MCF 10A (cell line): Measurements from ENCODE around the gene CDC42SE2. TPM values are rescaled to one million over a fixed set of nuclear protein-coding genes. Genes with fewer than 3 reads are reported as not detected.
"Not testable (repeated sequence)": the region's sequence is repeated elsewhere in the genome, so short reads cannot be mapped to it uniquely, and the experiment has no call there.

ENCODE experiments used
- BruUV-seq: library from RNA; stranded (reverse); fragments of 400-500 nt; replicated peaks from 2 replicates; lab custom pipeline; 2021; lab: Mats Ljungman, UMichigan
- CTCF ChIA-PET: fragments of 300-600 bp; sonication (Branson Sonifier 250); formaldehyde crosslinking; extraction: SDS; loops from one replicate; lab custom pipeline; 2021; ENCODE audit warnings: antibody characterized with exemption, inconsistent platforms; lab: Yijun Ruan, JAX
- POLR2A ChIA-PET: fragments of 300-600, 350-650 bp; sonication (Branson Sonifier 250); formaldehyde crosslinking; extraction: SDS; loops from one replicate; lab custom pipeline; 2020; ENCODE audit warnings: antibody characterized with exemption, inconsistent platforms; lab: Yijun Ruan, JAX
- DNase-seq: peaks from one replicate; pipeline ENCODE4 v3.0.0-alpha.2; 2018; ENCODE audit not compliant: unreplicated experiment
- H3K27ac Mint-ChIP-seq: one replicate; pipeline ENCODE4 v1.8.0; 2022; ENCODE audit warnings: mild to moderate bottlenecking, low read depth, mixed read lengths; ENCODE audit not compliant: unreplicated experiment
- H3K27me3 Mint-ChIP-seq: one replicate; pipeline ENCODE4 v1.8.0; 2022; ENCODE audit warnings: mixed read lengths; ENCODE audit not compliant: insufficient read depth, unreplicated experiment
- H3K36me3 Mint-ChIP-seq: one replicate; pipeline ENCODE4 v1.8.0; 2022; ENCODE audit warnings: mild to moderate bottlenecking, moderate library complexity, mixed read lengths; ENCODE audit not compliant: insufficient read depth, unreplicated experiment
- H3K4me1 Mint-ChIP-seq: one replicate; pipeline ENCODE4 v1.8.0; 2022; ENCODE audit warnings: mixed read lengths; ENCODE audit not compliant: insufficient read depth, unreplicated experiment
- H3K4me3 Mint-ChIP-seq: one replicate; pipeline ENCODE4 v1.8.0; 2022; ENCODE audit warnings: mild to moderate bottlenecking, moderate library complexity, mixed read lengths; ENCODE audit not compliant: unreplicated experiment
- H3K9me3 Mint-ChIP-seq: one replicate; pipeline ENCODE4 v1.8.0; 2022; ENCODE audit warnings: mixed read lengths; ENCODE audit not compliant: unreplicated experiment
- intact Hi-C: fragments of 100-400 bp; cut with micrococcal nuclease; formaldehyde crosslinking; loops from 2 replicates; pipeline ENCODE4 v1.14.1; 2022
- total RNA-seq: library from RNA; stranded (reverse); gene quantifications from 2 replicates; pipeline ENCODE4 v1.2.3, GENCODE V29; 2022
- TF ChIP-seq, protein P1 (sequence below): fragments of 200-600 bp; IDR thresholded peaks from one replicate; pipeline ENCODE4 v1.8.0; 2022; ENCODE audit warnings: antibody characterized with exemption, mild to moderate bottlenecking; ENCODE audit not compliant: unreplicated experiment

CDC42SE2 gene
- total RNA-seq, 1 experiment from 2014 or later: 71.0 TPM

DNA sequence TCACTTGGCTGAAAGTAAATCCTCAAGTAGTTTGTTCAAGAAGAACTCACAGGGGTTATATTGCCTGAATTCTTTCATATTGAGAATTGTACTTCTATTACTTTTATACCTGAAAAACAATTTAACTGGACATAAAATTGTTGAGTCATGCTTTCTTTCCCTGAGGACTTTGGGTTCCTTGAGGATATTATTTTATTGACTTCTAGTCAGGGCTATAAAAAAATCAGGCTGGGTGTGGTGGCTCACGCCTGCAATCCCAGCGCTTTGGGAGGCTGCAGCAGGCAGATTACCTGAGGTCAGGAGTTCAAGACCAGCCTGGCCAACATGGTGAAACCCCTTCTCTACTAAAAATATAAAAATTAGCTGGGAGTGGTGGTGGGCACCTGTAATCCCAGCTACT is 17.9 kb upstream of the CDC42SE2 start:
- CTCF ChIA-PET: no interaction called here
- intact Hi-C loops: no loop called here
- POLR2A ChIA-PET: interaction anchor here (0.8 to 2.1 kb wide), 4 partner anchors 10 to 120 kb away, joined by 3 to 11 read pairs (median 7); partner anchors contain the start of gene CDC42SE2

DNA sequence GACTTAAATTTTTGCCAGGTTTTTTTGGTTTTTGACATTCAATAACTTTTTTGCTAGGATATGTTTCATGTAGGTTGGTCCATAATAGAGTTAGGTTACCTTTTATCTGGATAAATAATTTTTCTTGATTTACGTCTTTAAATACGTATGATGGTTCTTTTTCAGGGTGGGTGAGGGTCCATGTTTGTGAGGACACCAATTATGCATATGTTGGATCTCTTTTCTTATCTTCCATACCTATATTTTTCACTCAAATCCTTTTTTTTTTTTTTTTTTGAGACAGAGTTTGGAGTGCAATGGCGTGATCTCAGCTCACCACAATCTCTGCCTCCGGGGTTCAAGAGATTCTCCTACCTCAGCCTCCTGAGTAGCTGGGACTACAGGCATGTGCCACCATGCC is 17.3 kb upstream of the CDC42SE2 start:
- Mint-ChIP-seq H3K4me1 (peaks cover 11% of the 10 kb centered on the region), H3K27ac (no peak overlapping the region), H3K27me3 (no peaks in the 10 kb centered on the region), H3K4me3 (no peak overlapping the region), H3K36me3 (no peaks in the 10 kb centered on the region), H3K9me3 (no peaks in the 10 kb centered on the region)
- DNase-seq: no peak
- BruUV-seq: no TSS peak
- intact Hi-C loops: no loop called here
- ChIA-PET CTCF (no interaction called here), POLR2A (interaction anchor here (1.4 to 2.1 kb wide), 4 partner anchors 9 to 18 kb away, joined by 3 to 11 read pairs (median 7); partner anchors contain the start of gene CDC42SE2)
- TF ChIP-seq, protein P1, sequence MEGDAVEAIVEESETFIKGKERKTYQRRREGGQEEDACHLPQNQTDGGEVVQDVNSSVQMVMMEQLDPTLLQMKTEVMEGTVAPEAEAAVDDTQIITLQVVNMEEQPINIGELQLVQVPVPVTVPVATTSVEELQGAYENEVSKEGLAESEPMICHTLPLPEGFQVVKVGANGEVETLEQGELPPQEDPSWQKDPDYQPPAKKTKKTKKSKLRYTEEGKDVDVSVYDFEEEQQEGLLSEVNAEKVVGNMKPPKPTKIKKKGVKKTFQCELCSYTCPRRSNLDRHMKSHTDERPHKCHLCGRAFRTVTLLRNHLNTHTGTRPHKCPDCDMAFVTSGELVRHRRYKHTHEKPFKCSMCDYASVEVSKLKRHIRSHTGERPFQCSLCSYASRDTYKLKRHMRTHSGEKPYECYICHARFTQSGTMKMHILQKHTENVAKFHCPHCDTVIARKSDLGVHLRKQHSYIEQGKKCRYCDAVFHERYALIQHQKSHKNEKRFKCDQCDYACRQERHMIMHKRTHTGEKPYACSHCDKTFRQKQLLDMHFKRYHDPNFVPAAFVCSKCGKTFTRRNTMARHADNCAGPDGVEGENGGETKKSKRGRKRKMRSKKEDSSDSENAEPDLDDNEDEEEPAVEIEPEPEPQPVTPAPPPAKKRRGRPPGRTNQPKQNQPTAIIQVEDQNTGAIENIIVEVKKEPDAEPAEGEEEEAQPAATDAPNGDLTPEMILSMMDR: no peak

More for the DNA sequence above, 17.9 kb upstream of the CDC42SE2 start:
- no TSS peak for BruUV-seq
- Mint-ChIP-seq H3K27me3 (no peaks in the 10 kb centered on the region), H3K27ac (no peak overlapping the region), H3K4me3 (no peak overlapping the region), H3K4me1 (peaks cover 11% of the 10 kb centered on the region), H3K9me3 (no peaks in the 10 kb centered on the region), H3K36me3 (no peaks in the 10 kb centered on the region)
- TF ChIP-seq, protein P1: no peak
- no peak for DNase-seq

DNA sequence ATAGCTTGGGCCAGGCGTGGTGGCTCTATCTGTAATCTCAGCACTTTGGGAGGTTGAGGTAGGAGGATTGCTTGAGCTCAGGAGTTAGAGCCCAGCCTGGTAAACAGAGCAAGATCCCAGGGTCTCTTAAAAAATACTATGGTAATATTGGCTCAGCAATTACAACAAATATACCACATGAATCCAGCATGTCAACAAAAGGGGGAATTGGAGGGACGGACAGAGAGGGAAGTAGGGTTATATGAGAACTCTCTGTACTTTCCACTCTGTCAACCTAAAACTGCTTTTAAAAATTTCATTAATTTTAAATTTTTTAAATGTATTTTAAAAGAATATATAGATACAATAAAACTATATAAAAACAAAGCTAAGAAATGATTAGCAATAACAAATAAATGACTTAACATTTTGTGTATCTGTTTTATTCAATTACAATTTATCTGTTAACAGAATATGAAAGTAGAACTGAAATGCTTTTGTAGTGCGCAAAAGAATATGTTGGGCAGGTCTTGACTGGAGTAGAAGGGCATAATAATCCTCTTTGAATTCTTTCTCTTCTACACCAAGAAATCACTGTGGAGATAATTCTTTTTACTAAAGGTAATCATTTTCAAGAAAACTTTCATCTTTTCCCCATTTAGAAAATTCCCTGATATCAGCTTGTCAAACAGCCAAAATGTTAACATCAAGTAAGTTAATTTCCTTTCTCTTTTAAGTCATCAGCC is 12.9 kb upstream of the CDC42SE2 start:
- intact Hi-C loops: no loop called here

DNA sequence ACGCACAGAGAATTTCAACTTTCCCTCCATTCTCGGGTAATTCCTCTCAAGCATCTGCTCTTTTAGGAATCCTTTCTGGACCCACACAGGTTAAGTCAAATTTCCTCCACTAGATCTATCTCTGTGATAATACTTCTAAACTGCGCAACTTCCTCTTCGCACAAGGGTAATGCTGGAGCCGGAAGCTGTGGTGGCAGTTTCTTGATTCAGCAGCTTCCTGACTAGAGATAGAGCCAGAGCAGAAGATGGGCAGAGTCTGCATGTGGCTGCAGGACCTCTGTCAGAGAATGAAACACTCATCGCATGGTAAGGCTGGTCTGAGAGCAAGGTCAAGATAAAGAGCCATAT is 11.1 kb upstream of the CDC42SE2 start:
- no peak for DNase-seq
- Mint-ChIP-seq H3K9me3 (no peaks in the 10 kb centered on the region), H3K36me3 (no peaks in the 10 kb centered on the region), H3K27ac (no peak overlapping the region), H3K4me1 (peaks cover under 1% of the 10 kb centered on the region), H3K4me3 (no peak overlapping the region), H3K27me3 (no peaks in the 10 kb centered on the region)
- TF ChIP-seq, protein P1: no peak
- intact Hi-C loops: no loop called here
- POLR2A ChIA-PET: interaction anchor here (0.6 to 4.0 kb wide), 2 partner anchors 13 to 81 kb away, joined by 3 to 18 read pairs; no protein-coding TSS in a partner anchor
- CTCF ChIA-PET: interaction anchor here (0.6 kb wide), 1 partner anchor 56 kb away, joined by 3 read pairs; no protein-coding TSS in a partner anchor
- no TSS peak for BruUV-seq

More for the DNA sequence above, 12.9 kb upstream of the CDC42SE2 start:
- H3K27me3 Mint-ChIP-seq: no peaks in the 10 kb centered on the region
- TF ChIP-seq, protein P1: no peak
- no peak for DNase-seq
- no TSS peak for BruUV-seq
- no peaks in the 10 kb centered on the region for H3K9me3 Mint-ChIP-seq
- CTCF ChIA-PET: interaction anchor here (0.7 kb wide), 1 partner anchor 64 kb away, joined by 3 read pairs; no protein-coding TSS in a partner anchor
- H3K36me3 Mint-ChIP-seq: no peaks in the 10 kb centered on the region
- H3K4me3 Mint-ChIP-seq: no peak overlapping the region
- no peaks in the 10 kb centered on the region for H3K4me1 Mint-ChIP-seq
- no peak overlapping the region for H3K27ac Mint-ChIP-seq
- POLR2A ChIA-PET: interaction anchor here (1.0 to 4.0 kb wide), 4 partner anchors 8 to 29 kb away, joined by 4 to 18 read pairs (median 10); partner anchors contain the start of gene CDC42SE2

DNA sequence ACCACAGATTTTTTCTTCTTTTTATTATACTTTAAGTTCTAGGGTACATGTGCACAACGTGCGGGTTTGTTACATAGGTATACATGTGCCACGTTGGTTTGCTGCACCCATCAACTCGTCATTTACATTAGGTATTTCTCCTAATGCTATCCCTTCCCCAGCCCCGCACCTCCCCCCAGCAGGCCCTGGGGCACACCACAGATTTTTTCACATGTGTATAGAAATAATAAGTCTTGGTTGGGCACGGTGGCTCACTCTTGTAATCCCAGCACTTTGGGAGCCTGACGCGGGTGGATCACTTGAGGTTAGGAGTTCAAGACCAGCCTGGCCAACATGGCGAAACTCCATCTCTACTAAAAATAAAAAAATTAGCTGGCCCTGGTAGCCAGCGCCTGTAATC is 9.8 kb upstream of the CDC42SE2 start:
- H3K36me3 Mint-ChIP-seq, H3K9me3 Mint-ChIP-seq, H3K27ac Mint-ChIP-seq, DNase-seq, BruUV-seq, intact Hi-C loops, H3K4me3 Mint-ChIP-seq, H3K27me3 Mint-ChIP-seq: not testable (repeated sequence)
- POLR2A ChIA-PET: interaction anchor here (1.4 kb wide), 1 partner anchor 9 kb away, joined by 5 read pairs; no protein-coding TSS in a partner anchor
- H3K4me1 Mint-ChIP-seq: peaks cover 13% of the 10 kb centered on the region
- CTCF ChIA-PET: interaction anchor here (0.7 to 1.9 kb wide), 2 partner anchors 11 to 89 kb away, joined by 4 to 7 read pairs; partner anchors contain the start of gene HINT1
